SK-N-SH (cell line): Measurements from ENCODE around the gene HDAC4. TPM values are rescaled to one million over a fixed set of nuclear protein-coding genes. Genes with fewer than 3 reads are reported as not detected.

ENCODE experiments used
- CTCF ChIA-PET: fragments of 300-600, 350-600 bp; formaldehyde crosslinking; extraction: SDS; loops from one replicate; lab custom pipeline; 2021; lab: Yijun Ruan, JAX
- POLR2A ChIA-PET: fragments of 350-600 bp; sonication (Branson Sonifier 250); formaldehyde crosslinking; extraction: SDS; loops from one replicate; lab custom pipeline; 2020; ENCODE audit warnings: antibody characterized with exemption, inconsistent platforms; lab: Yijun Ruan, JAX
- DNase-seq: peaks from one replicate; pipeline ENCODE4 v3.0.0; 2012
- H2AFZ ChIP-seq: fragments of 200-600 bp; sonication (generic); 2 replicates; pipeline ENCODE4 v1.8.1; 2016; ENCODE audit warnings: antibody characterized with exemption, mild to moderate bottlenecking, low read depth
- H3F3A ChIP-seq: fragments of 200-600 bp; sonication (generic); replicated peaks from 2 replicates; pipeline ENCODE3; 2016; ENCODE audit warnings: antibody characterized with exemption, mild to moderate bottlenecking; ENCODE audit not compliant: insufficient read depth
- H3K27ac ChIP-seq, 2 experiments: fragments of 200-500 bp in 1 of 2; fragments of 200-600 bp in 1 of 2; sonication (Bioruptor generic) in 1 of 2; sonication (generic), shearing (Covaris generic) in 1 of 2; 2 replicates each; pipeline versions ENCODE4 v1.5.1 to v1.6.1; 2014 to 2016; ENCODE audit warnings: low read depth in 2 of 2, inconsistent platforms in 1 of 2, low read length in 1 of 2, mild to moderate bottlenecking in 1 of 2, mixed read lengths in 1 of 2
- H3K27me3 ChIP-seq: fragments of 200-600 bp; sonication (generic), shearing (Covaris generic); 2 replicates; pipeline ENCODE4 v1.6.1; 2016; ENCODE audit warnings: mixed run types; ENCODE audit not compliant: insufficient read depth
- H3K36me3 ChIP-seq, 2 experiments: fragments of 200-500 bp in 1 of 2; fragments of 200-600 bp in 1 of 2; sonication (Bioruptor generic) in 1 of 2; sonication (generic) in 1 of 2; replicated peaks in 1 of 2; 2 replicates each; pipeline versions ENCODE3 to v1.5.1; 2014 to 2016; ENCODE audit warnings: low read length in 1 of 2, mild to moderate bottlenecking in 1 of 2; ENCODE audit not compliant: insufficient read depth in 2 of 2, control insufficient read depth in 1 of 2
- H3K4me1 ChIP-seq, 2 experiments: fragments of 200-500 bp in 1 of 2; fragments of 200-600 bp in 1 of 2; sonication (Bioruptor generic) in 1 of 2; sonication (generic), shearing (Covaris generic) in 1 of 2; 2 replicates each; pipeline versions ENCODE4 v1.5.1 to v1.6.1; 2014 to 2016; ENCODE audit warnings: low read depth in 1 of 2, low read length in 1 of 2, mixed run types in 1 of 2; ENCODE audit not compliant: insufficient read depth in 2 of 2, control insufficient read depth in 1 of 2
- H3K4me2 ChIP-seq: fragments of 200-600 bp; sonication (generic), shearing (Covaris generic); 2 replicates; pipeline ENCODE4 v1.6.1; 2017; ENCODE audit warnings: mixed run types
- H3K4me3 ChIP-seq, 2 experiments: fragments of 200-500 bp in 1 of 2; fragments of 200-600 bp in 1 of 2; sonication (Bioruptor generic) in 1 of 2; sonication (generic), shearing (Covaris generic) in 1 of 2; 2 replicates each; pipeline versions ENCODE4 v1.5.1 to v1.8.1; 2014 to 2016; ENCODE audit warnings: low read depth in 2 of 2, inconsistent platforms in 1 of 2, low read length in 1 of 2, mild to moderate bottlenecking in 1 of 2, mixed read lengths in 1 of 2, moderate library complexity in 1 of 2
- H3K79me2 ChIP-seq: fragments of 200-600 bp; sonication (generic); 2 replicates; pipeline ENCODE4 v1.8.1; 2017; ENCODE audit warnings: mild to moderate bottlenecking; ENCODE audit not compliant: insufficient read depth
- H3K9ac ChIP-seq: fragments of 200-600 bp; sonication (generic); 2 replicates; pipeline ENCODE4 v1.6.1; 2017; ENCODE audit warnings: mixed run types
- H3K9me2 ChIP-seq: fragments of 200-600 bp; sonication (generic); 2 replicates; pipeline ENCODE4 v1.6.1; 2017; ENCODE audit warnings: mixed run types
- H3K9me3 ChIP-seq: fragments of 200-600 bp; sonication (generic); 2 replicates; pipeline ENCODE4 v1.6.1; 2017; ENCODE audit warnings: mixed run types, mild to moderate bottlenecking, moderate library complexity
- H4K20me1 ChIP-seq: fragments of 200-600 bp; sonication (generic); 2 replicates; pipeline ENCODE4 v1.6.1; 2017; ENCODE audit warnings: mild to moderate bottlenecking, mixed run types; ENCODE audit not compliant: insufficient read depth
- CTCF ChIP-seq: fragments of 200-600 bp; sonication (generic); IDR thresholded peaks from 2 replicates; pipeline ENCODE4 v1.6.1; 2017; ENCODE audit warnings: antibody characterized with exemption, mild to moderate bottlenecking, moderate library complexity
- ELF1 ChIP-seq: IDR thresholded peaks from 2 replicates; pipeline ENCODE4 v1.4.0; 2012
- FOXJ3 ChIP-seq: sonication (generic); formaldehyde crosslinking; IDR thresholded peaks from 2 replicates; pipeline ENCODE4 v1.5.1; 2020; ENCODE audit warnings: mild to moderate bottlenecking, missing genetic modification reagents
- FOXM1 ChIP-seq: IDR thresholded peaks from 2 replicates; pipeline ENCODE4 v1.4.0; 2012; ENCODE audit warnings: low read depth, mild to moderate bottlenecking
- GABPA ChIP-seq: IDR thresholded peaks from 2 replicates; pipeline ENCODE4 v1.4.0; 2012; ENCODE audit warnings: low read depth, mild to moderate bottlenecking
- GATA2 ChIP-seq: sonication (generic); formaldehyde crosslinking; IDR thresholded peaks from 2 replicates; pipeline ENCODE4 v1.5.0; 2020; ENCODE audit warnings: mild to moderate bottlenecking, missing genetic modification reagents
- MXI1 ChIP-seq: IDR thresholded peaks from 2 replicates; pipeline ENCODE4 v1.6.1; 2012; ENCODE audit warnings: mild to moderate bottlenecking, low read depth, low read length, improper control_type of control experiment
- NFIC ChIP-seq: IDR thresholded peaks from 2 replicates; pipeline ENCODE4 v1.4.0; 2012; ENCODE audit warnings: borderline replicate concordance
- NRF1 ChIP-seq: IDR thresholded peaks from 2 replicates; pipeline ENCODE4 v1.6.1; 2012; ENCODE audit warnings: low read depth, mild to moderate bottlenecking, low read length
- PBX3 ChIP-seq: IDR thresholded peaks from 2 replicates; pipeline ENCODE4; 2012
- RCOR1 ChIP-seq: fragments of 150-350 bp; IDR thresholded peaks from 2 replicates; pipeline ENCODE4 v1.6.1; 2017; ENCODE audit warnings: antibody characterized with exemption, low read length
- RFX5 ChIP-seq: IDR thresholded peaks from 2 replicates; pipeline ENCODE4 v1.6.1; 2012; ENCODE audit warnings: mild to moderate bottlenecking, improper control_type of control experiment, low read length
- RXRA ChIP-seq: IDR thresholded peaks from 2 replicates; pipeline ENCODE4 v1.4.0; 2012; ENCODE audit warnings: low read depth, mild to moderate bottlenecking, borderline replicate concordance
- SMC3 ChIP-seq: IDR thresholded peaks from 2 replicates; pipeline ENCODE4 v1.6.1; 2012; ENCODE audit warnings: low read depth, low read length, improper control_type of control experiment
- TAF1 ChIP-seq: IDR thresholded peaks from 2 replicates; pipeline ENCODE4 v1.6.1; 2012; ENCODE audit warnings: low read depth, mild to moderate bottlenecking, low read length, moderate library complexity, borderline replicate concordance
- TCF12 ChIP-seq: IDR thresholded peaks from 2 replicates; pipeline ENCODE4 v1.4.0; 2012
- USF1 ChIP-seq: IDR thresholded peaks from 2 replicates; pipeline ENCODE4 v1.4.0; 2012; ENCODE audit warnings: low read depth, borderline replicate concordance
- USF2 ChIP-seq: fragments of 150-350 bp; IDR thresholded peaks from 2 replicates; pipeline ENCODE4 v1.6.1; 2017; ENCODE audit warnings: antibody characterized with exemption, low read length, low read depth, borderline replicate concordance
- YY1 ChIP-seq: IDR thresholded peaks from 2 replicates; pipeline ENCODE4 v1.4.0; 2012; ENCODE audit warnings: low read depth, mild to moderate bottlenecking
- ZBTB33 ChIP-seq: IDR thresholded peaks from 2 replicates; pipeline ENCODE4 v1.4.0; 2012; ENCODE audit warnings: low read depth, borderline replicate concordance
- WGBS: methylation state at CpG from one replicate; pipeline ENCODE4 v1.1.6; 2017; ENCODE audit warnings: low lambda C conversion rate; 5-methylcytosine and 5-hydroxymethylcytosine counted together
- polyA plus RNA-seq, 3 experiments: library from polyadenylated mRNA; depleted of rRNA; stranded (reverse); fragments of >200 nt; gene quantifications; 2 replicates each; pipeline ENCODE4 v1.2.3, GENCODE V29; 2012

Gene HDAC4
- polyA plus RNA-seq, 1 of the 3 experiments (the other 2 are of a cell fraction): 5.5 TPM

- Histone ChIP-seq H2AFZ (no peak overlapping the region), H4K20me1 (no peaks in the 10 kb centered on the region), H3F3A (peaks cover 4% of the 10 kb centered on the region), H3K4me1 (peaks cover 8 to 33% of the 10 kb centered on the region in 2 experiments; a peak in 3 of 4 replicates), H3K27ac (no peak overlapping the region), H3K79me2 (peaks cover 12% of the 10 kb centered on the region; the same call in 1 of the 2 replicates), H3K27me3 (no peaks in the 10 kb centered on the region), H3K4me3 (no peak overlapping the region), H3K9me3 (no peaks in the 10 kb centered on the region), H3K9ac (no peak overlapping the region), H3K9me2 (no peaks in the 10 kb centered on the region), H3K36me3 (no peaks in the 10 kb centered on the region), H3K4me2 (no peak overlapping the region)
- no peak for TF ChIP-seq FOXM1
- no peak for TF ChIP-seq PBX3
- no peak for TF ChIP-seq NRF1
- no peak for TF ChIP-seq TAF1
- TF ChIP-seq RCOR1: no peak
- TF ChIP-seq YY1: no peak
- TF ChIP-seq RFX5: no peak
- TF ChIP-seq CTCF: no peak
- WGBS: 80% methylated on average over 7 of the region's 8 CpGs
- ChIA-PET POLR2A (interaction anchor here (1.2 kb wide), 1 partner anchor 8 kb away, joined by 3 read pairs; no protein-coding TSS in a partner anchor), CTCF (interaction anchor here (1.2 to 1.7 kb wide), 3 partner anchors 14 to 769 kb away, joined by 3 to 5 read pairs (median 4); no protein-coding TSS in a partner anchor)
- DNase-seq: no peak
Observed at GRCh38 chr2:239252393-239252792, 148.4 kb downstream of the HDAC4 start.

- POLR2A ChIA-PET: interaction anchor here (1.2 kb wide), 1 partner anchor 8 kb away, joined by 3 read pairs; no protein-coding TSS in a partner anchor
- WGBS: 92% methylated on average over 3 of the region's 9 CpGs
- H3K79me2 ChIP-seq: peaks cover 12% of the 10 kb centered on the region; the same call in 1 of the 2 replicates
- no peaks in the 10 kb centered on the region for H4K20me1 ChIP-seq
- no peak overlapping the region for H3K27ac ChIP-seq
- no peaks in the 10 kb centered on the region for H3K36me3 ChIP-seq
- no peak overlapping the region for H3K4me3 ChIP-seq
- peaks cover 4 to 33% of the 10 kb centered on the region in 2 experiments; a peak in 3 of 4 replicates for H3K4me1 ChIP-seq
- no peak overlapping the region for H2AFZ ChIP-seq
- DNase-seq: no peak
- no peak overlapping the region for H3K4me2 ChIP-seq
- H3K9me2 ChIP-seq: no peaks in the 10 kb centered on the region
- no peak overlapping the region for H3K9ac ChIP-seq
- H3K27me3 ChIP-seq: no peaks in the 10 kb centered on the region
- H3F3A ChIP-seq: peaks cover under 1% of the 10 kb centered on the region
- CTCF ChIA-PET: interaction anchor here (1.2 to 1.7 kb wide), 3 partner anchors 14 to 770 kb away, joined by 3 to 5 read pairs (median 4); no protein-coding TSS in a partner anchor
- no peaks in the 10 kb centered on the region for H3K9me3 ChIP-seq
- TF ChIP-seq FOXJ3 (CRISPR knock-in tag) (no peak), YY1 (no peak), ELF1 (no peak), TCF12 (no peak), ZBTB33 (no peak), RXRA (no peak), NFIC (no peak), USF1 (no peak), SMC3 (no peak), USF2 (no peak), GATA2 (CRISPR knock-in tag) (no peak), GABPA (no peak), MXI1 (no peak), RFX5 (no peak), NRF1 (no peak)
Observed at GRCh38 chr2:239251971-239252370, 148.8 kb downstream of the HDAC4 start.
